ENCODE measurements around the gene FBXL7.
"Not testable (repeated sequence)": the region's sequence is repeated elsewhere in the genome, so short reads cannot be mapped to it uniquely, and the experiment has no call there.

FBXL7 gene

DNA sequence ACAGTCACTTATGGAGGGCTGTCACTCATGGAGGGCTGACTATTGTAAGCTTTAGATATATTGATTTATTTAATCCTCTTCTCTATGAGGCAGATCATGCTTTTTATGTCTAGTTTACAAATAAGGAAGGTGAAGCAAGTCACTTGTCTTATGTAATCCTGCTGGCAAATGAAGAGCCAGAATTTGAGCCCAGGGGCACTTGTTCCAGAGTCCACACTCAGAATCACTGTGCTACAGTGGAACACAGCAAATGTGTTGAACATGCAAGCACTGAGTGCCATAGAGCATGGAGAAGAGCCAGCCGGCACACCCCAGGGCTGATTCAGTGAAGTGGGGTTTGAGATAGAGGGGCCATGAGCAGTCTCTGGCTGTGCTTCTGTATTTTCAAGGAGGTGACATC lies 353.0 kb downstream of the FBXL7 start:
- DNase-seq (ENCODE audit: low read depth, low spot score) = no peak
- CTCF ChIA-PET = interaction anchor here (1.2 kb wide), 1 partner anchor 23 kb away, joined by 4 read pairs; no protein-coding TSS in a partner anchor
- POLR2A ChIA-PET = no interaction called here
- TF ChIP-seq, protein P1, sequence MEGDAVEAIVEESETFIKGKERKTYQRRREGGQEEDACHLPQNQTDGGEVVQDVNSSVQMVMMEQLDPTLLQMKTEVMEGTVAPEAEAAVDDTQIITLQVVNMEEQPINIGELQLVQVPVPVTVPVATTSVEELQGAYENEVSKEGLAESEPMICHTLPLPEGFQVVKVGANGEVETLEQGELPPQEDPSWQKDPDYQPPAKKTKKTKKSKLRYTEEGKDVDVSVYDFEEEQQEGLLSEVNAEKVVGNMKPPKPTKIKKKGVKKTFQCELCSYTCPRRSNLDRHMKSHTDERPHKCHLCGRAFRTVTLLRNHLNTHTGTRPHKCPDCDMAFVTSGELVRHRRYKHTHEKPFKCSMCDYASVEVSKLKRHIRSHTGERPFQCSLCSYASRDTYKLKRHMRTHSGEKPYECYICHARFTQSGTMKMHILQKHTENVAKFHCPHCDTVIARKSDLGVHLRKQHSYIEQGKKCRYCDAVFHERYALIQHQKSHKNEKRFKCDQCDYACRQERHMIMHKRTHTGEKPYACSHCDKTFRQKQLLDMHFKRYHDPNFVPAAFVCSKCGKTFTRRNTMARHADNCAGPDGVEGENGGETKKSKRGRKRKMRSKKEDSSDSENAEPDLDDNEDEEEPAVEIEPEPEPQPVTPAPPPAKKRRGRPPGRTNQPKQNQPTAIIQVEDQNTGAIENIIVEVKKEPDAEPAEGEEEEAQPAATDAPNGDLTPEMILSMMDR (IDR thresholded peaks at IDR 0.05; ENCODE audit: insufficient read depth, low read length, missing control alignments) = no peak
- no peak overlapping the region for H3K4me3 ChIP-seq (ENCODE audit: low read depth, low read length)

DNA sequence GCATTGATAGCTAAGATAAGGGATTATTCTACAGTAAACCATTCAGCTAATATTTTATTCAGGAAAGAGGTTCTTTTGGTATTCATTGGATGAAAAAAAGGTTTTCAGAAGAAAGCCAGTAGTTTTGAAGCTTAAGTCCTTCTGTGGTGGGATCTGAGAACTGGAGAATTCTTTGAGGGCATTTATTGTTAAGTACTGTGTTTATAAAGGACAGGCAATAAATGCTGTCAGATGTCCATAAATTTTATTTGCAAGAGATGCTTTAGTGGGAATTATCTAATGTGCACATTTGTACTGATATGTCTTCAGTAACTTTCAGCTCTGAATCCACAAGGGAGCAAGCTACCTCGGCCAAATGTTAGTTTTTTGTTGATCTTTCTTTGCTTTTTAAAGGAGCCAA lies 358.3 kb downstream of the FBXL7 start:
- CTCF ChIA-PET = interaction anchor here (1.0 to 1.4 kb wide), 2 partner anchors 13 to 34 kb away, joined by 4 read pairs; no protein-coding TSS in a partner anchor
- no peak overlapping the region for H3K4me3 ChIP-seq (ENCODE audit: low read depth, low read length)
- TF ChIP-seq, protein P1 (IDR thresholded peaks at IDR 0.05; ENCODE audit: insufficient read depth, low read length, missing control alignments) = no peak
- POLR2A ChIA-PET = no interaction called here
- no peak for DNase-seq (ENCODE audit: low read depth, low spot score)

DNA sequence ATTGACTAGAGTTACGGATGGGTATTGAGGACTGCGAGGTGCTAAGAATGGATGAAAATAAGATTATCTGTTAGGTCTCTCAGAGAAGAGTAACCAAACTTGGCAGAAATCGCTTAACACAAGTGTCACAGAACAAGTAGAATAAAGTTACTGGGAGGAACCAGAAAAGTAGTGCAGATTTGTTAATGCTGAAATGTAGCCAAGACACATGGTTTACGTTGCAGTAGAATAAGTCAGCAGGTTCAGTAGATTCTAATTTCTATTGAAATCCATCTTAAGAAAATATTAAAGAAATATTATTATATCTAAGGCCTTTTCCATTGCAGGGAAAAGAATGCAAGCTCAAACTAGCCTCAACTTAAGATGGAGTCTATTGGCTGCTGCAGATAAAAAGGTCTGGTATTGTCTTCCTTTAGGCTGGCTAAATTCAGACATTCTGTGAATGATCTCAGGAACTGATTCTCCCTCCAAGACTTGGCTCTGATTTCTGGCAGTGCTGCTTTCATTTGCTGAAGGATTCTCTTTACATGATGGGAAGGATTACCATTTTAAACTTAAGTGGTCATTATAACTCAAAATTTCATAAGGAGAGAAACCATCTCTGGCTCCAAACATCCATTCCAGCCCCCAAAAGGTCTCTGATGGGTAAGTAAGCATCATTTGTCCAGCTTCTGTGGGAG lies 364.7 kb downstream of the FBXL7 start:
- TF ChIP-seq, protein P1 (IDR thresholded peaks at IDR 0.05; ENCODE audit: insufficient read depth, low read length, missing control alignments) = no peak
- DNase-seq (ENCODE audit: low read depth, low spot score) = no peak
- ChIA-PET POLR2A (no interaction called here), CTCF (no interaction called here)
- no peak overlapping the region for H3K4me3 ChIP-seq (ENCODE audit: low read depth, low read length)

DNA sequence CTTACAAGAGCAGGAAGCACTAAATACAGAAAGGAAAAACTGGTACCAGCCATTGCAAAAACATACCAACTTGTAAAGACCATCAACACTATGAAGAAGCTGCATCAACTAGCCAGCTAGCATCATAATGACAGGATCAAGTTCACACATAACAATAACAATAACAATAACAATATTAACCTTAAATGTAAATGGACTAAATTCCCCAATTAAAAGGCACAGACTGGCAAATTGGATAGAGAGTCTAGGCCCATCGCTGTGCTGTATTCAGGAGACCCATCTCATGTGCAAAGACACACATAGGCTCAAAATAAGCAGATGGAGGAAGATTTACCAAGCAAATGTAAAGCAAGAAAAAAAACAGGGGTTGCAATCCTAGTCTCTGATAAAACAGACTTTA lies 372.3 kb downstream of the FBXL7 start:
- DNase-seq (ENCODE audit: low read depth, low spot score); H3K4me3 ChIP-seq (ENCODE audit: low read depth, low read length); POLR2A ChIA-PET; CTCF ChIA-PET: not testable (repeated sequence)

DNA sequence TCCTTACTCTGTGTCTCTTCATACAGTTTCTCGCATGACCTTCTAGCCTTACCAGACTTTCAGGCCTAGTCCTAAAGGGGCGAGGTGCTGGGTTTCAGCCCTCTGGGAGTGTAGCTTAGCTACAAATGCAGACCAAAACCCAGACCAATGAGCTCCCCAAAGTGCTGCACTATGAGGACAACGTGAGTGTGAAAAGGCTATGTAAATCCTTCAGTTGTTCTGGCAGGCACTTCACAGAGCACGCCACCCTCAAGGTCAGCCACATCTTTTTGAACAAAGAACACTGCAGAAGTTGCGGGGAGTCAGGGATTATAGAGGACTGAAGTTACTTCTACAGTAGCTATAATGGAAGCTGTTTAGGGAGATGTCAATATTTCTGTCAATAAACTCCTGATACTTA lies 377.9 kb downstream of the FBXL7 start:
- TF ChIP-seq, protein P1 (IDR thresholded peaks at IDR 0.05; ENCODE audit: insufficient read depth, low read length, missing control alignments) = no peak
- no peak for DNase-seq (ENCODE audit: low read depth, low spot score)
- ChIA-PET POLR2A (no interaction called here), CTCF (no interaction called here)
- no peak overlapping the region for H3K4me3 ChIP-seq (ENCODE audit: low read depth, low read length)

DNA sequence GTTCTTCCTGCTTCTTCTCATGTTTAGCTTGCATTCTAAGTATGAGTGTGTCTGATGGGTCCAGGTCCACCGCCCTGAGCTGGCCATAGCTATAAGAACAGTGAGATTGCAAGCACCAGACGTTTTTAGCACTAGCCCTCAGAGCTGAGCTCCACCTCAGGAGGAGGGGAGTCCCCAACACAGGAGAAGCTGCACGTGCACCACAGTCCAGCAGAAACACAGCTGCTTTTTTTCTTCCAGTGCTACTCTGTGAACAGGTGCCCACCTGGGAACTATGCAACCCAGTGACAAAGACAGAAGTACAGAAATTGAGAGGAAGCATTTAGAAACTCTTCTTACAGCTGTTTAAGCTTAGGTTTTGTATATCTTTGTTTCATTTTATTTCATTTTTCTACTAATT lies 380.2 kb downstream of the FBXL7 start:
- DNase-seq (ENCODE audit: low read depth, low spot score) = no peak
- TF ChIP-seq, protein P1 (IDR thresholded peaks at IDR 0.05; ENCODE audit: insufficient read depth, low read length, missing control alignments) = no peak
- ChIA-PET CTCF (no interaction called here), POLR2A (no interaction called here)
- H3K4me3 ChIP-seq (ENCODE audit: low read depth, low read length) = no peak overlapping the region

DNA sequence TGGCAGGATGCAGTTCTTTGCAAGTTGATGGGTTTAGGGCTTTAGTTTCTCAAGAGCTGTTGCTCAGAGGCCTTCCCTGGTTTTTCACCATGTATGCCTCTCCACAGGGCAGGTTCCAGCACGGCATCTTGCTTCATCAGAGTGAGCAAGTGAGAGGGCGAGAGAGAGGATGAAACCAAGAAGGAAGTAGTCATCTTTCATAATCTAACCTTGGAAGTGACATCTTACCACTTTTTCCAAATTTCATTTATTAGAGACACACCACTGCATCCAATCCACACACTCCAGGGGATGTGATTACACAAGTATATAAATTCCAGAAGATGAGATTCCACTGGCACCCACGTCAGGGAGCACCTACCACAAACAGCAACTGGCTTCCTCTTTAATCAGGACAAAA lies 385.2 kb downstream of the FBXL7 start:
- ChIA-PET CTCF (no interaction called here), POLR2A (no interaction called here)
- DNase-seq (ENCODE audit: low read depth, low spot score) = peak; percentile 12
- TF ChIP-seq, protein P1 (IDR thresholded peaks at IDR 0.05; ENCODE audit: insufficient read depth, low read length, missing control alignments) = no peak
- no peak overlapping the region for H3K4me3 ChIP-seq (ENCODE audit: low read depth, low read length)
